B cell (primary cell): ENCODE results near the gene STARD3. TPM values are rescaled to one million over a fixed set of nuclear protein-coding genes. Genes with fewer than 3 reads are reported as not detected.
A peak's percentile ranks its signal among the peaks of the same experiment; 100 is the strongest.

Experiments used
- ATAC-seq: fragments of 200-7000 bp; cut with Tn5 transposase; one replicate; pipeline ENCODE4 v1.10.0; 2021; ENCODE audit warnings: low read depth, mild to moderate bottlenecking, moderate number of reproducible peaks, moderate library complexity
- CTCF ChIA-PET: fragments of 350-600 bp; sonication (Branson Sonifier 250); formaldehyde crosslinking; loops from one replicate; lab custom pipeline; 2021; ENCODE audit warnings: antibody characterized with exemption, inconsistent platforms; lab: Charles Lee
- POLR2A ChIA-PET: fragments of 350-600 bp; sonication (Branson Sonifier 250); formaldehyde crosslinking; loops from one replicate; lab custom pipeline; 2021; ENCODE audit warnings: antibody characterized with exemption; lab: Charles Lee
- DNase-seq: peaks from one replicate; pipeline ENCODE4 v3.0.0; 2013
- H2AFZ ChIP-seq: 2 replicates; pipeline ENCODE4 v1.6.1; 2012; ENCODE audit warnings: mild to moderate bottlenecking, low read depth, low read length; ENCODE audit not compliant: insufficient read depth, poor library complexity, severe bottlenecking
- H3K27ac ChIP-seq, 2 donors: 1 replicate in 1 of 2; 2 replicates in 1 of 2; pipeline ENCODE4 v1.5.1; 2012 to 2013; ENCODE audit warnings: low read length in 2 of 2, mild to moderate bottlenecking in 2 of 2, moderate library complexity in 1 of 2
- H3K27me3 ChIP-seq, 4 experiments: fragments of 200-600 bp in 1 of 4; sonication (generic) in 1 of 4; replicated peaks in 1 of 4; 1 replicate in 2 of 4; 2 replicates in 2 of 4; pipeline versions ENCODE4 v1.6.1 to v1.7.0; 2013 to 2016; ENCODE audit warnings: low read length in 3 of 4, mild to moderate bottlenecking in 2 of 4, mixed read lengths in 1 of 4, moderate library complexity in 1 of 4; ENCODE audit not compliant: insufficient read depth in 4 of 4, control insufficient read depth in 3 of 4; ENCODE audit errors: control extremely low read depth in 1 of 4
- H3K36me3 ChIP-seq, 2 experiments: replicated peaks in 1 of 2; 1 replicate in 1 of 2; 2 replicates in 1 of 2; pipeline versions ENCODE4 v1.6.1 to v1.7.1; 2013; ENCODE audit warnings: low read length in 1 of 2; ENCODE audit not compliant: insufficient read depth in 2 of 2, control insufficient read depth in 1 of 2; ENCODE audit errors: control extremely low read depth in 1 of 2, extremely low read depth in 1 of 2
- H3K4me1 ChIP-seq, 2 donors: fragments of 200-600 bp in 1 of 2; sonication (generic) in 1 of 2; 1 replicate in 1 of 2; 2 replicates in 1 of 2; pipeline versions ENCODE4 v1.5.1 to v1.6.1; 2013 to 2017; ENCODE audit warnings: low read length in 2 of 2; ENCODE audit not compliant: control insufficient read depth in 2 of 2, insufficient read depth in 2 of 2
- H3K4me2 ChIP-seq: replicated peaks from 2 replicates; pipeline ENCODE3; 2012; ENCODE audit warnings: mild to moderate bottlenecking, low read depth, low read length; ENCODE audit not compliant: poor library complexity, severe bottlenecking
- H3K4me3 ChIP-seq, 5 experiments: fragments of 200-600 bp in 1 of 5; sonication (generic) in 1 of 5; 1 replicate in 3 of 5; 2 replicates in 2 of 5; pipeline versions ENCODE4 v1.5.1 to v1.7.0; 2011 to 2016; ENCODE audit warnings: low read length in 4 of 5, mild to moderate bottlenecking in 4 of 5, low read depth in 2 of 5, control low read depth in 1 of 5, moderate library complexity in 1 of 5; ENCODE audit not compliant: insufficient read depth in 1 of 5; ENCODE audit errors: control extremely low read depth in 1 of 5, extremely low read depth in 1 of 5
- H3K79me2 ChIP-seq: fragments of 200-600 bp; sonication (generic); one replicate; pipeline ENCODE4 v1.6.0; 2016; ENCODE audit warnings: low read length; ENCODE audit not compliant: control insufficient read depth, insufficient read depth
- H3K9ac ChIP-seq: fragments of 200-600 bp; sonication (generic); 2 replicates; pipeline ENCODE4 v1.6.1; 2017; ENCODE audit warnings: mild to moderate bottlenecking, low read length, moderate library complexity
- H3K9me3 ChIP-seq, 3 donors: one replicate each; pipeline versions ENCODE4 v1.6.1 to v1.7.1; 2013; ENCODE audit warnings: low read length in 2 of 3; ENCODE audit not compliant: control insufficient read depth in 2 of 3, insufficient read depth in 1 of 3; ENCODE audit errors: control extremely low read depth in 1 of 3
- H4K20me1 ChIP-seq: 2 replicates; pipeline ENCODE4 v1.6.0; 2012; ENCODE audit warnings: mild to moderate bottlenecking, low read length; ENCODE audit not compliant: insufficient read depth, control insufficient read depth, poor library complexity, severe bottlenecking
- H3K27ac Mint-ChIP-seq: one replicate; pipeline ENCODE4 v1.8.0; 2021; ENCODE audit warnings: mixed read lengths
- H3K27me3 Mint-ChIP-seq: one replicate; pipeline ENCODE4 v1.8.0; 2021; ENCODE audit warnings: mixed read lengths
- H3K4me1 Mint-ChIP-seq: one replicate; pipeline ENCODE4 v1.8.0; 2021; ENCODE audit warnings: mixed read lengths
- H3K4me3 Mint-ChIP-seq: one replicate; pipeline ENCODE4 v1.8.0; 2021; ENCODE audit warnings: mixed read lengths
- H3K9me3 Mint-ChIP-seq: one replicate; pipeline ENCODE4 v1.8.0; 2022; ENCODE audit warnings: mixed read lengths; ENCODE audit not compliant: insufficient read depth
- CTCF ChIP-seq: fragments of 200-600 bp; IDR thresholded peaks from one replicate; pipeline ENCODE4 v1.8.0; 2022; ENCODE audit warnings: antibody characterized with exemption, mild to moderate bottlenecking
- EZH2 ChIP-seq: IDR thresholded peaks from 2 replicates; pipeline ENCODE4 v1.6.1; 2012; ENCODE audit warnings: borderline replicate concordance, low read depth, mild to moderate bottlenecking, moderate library complexity, low read length; ENCODE audit not compliant: insufficient read depth, poor library complexity, severe bottlenecking
- WGBS: methylation state at CpG from one replicate; pipeline ENCODE4 v1.1.5; 2013; ENCODE audit warnings: missing lambda C conversion rate; ENCODE audit not compliant: insufficient coverage; 5-methylcytosine and 5-hydroxymethylcytosine counted together
- intact Hi-C: fragments of 100-400 bp; cut with micrococcal nuclease; formaldehyde crosslinking; loops from one replicate; pipeline ENCODE4 v1.10.0; 2022
- polyA plus RNA-seq: library from polyadenylated mRNA; depleted of rRNA; stranded (reverse); fragments of >200 nt; gene quantifications from 2 replicates; pipeline ENCODE4 v1.2.3, GENCODE V29; 2012
- total RNA-seq, 2 donors: library from RNA; stranded (reverse); fragments of 120-200 nt in 1 of 2; gene quantifications; 1 replicate in 1 of 2; 2 replicates in 1 of 2; pipeline versions ENCODE4 v1.2.3 to v1.2.4, GENCODE V29; 2013 to 2022

The STARD3 gene
- total and polyA plus RNA-seq, 2 donors (not counting 1 experiment from before 2014, with no cell fraction given), result 93.1 to 231 TPM

- Histone ChIP-seq H2AFZ (no peak overlapping the region), H4K20me1 (no peaks in the 10 kb centered on the region), H3K79me2 (peaks cover 4% of the 10 kb centered on the region), H3K27ac (no peak overlapping the region), H3K4me3 (no peak overlapping the region), H3K9ac (no peak overlapping the region), H3K4me2 (peak overlapping the region; percentile 97), H3K9me3 (no peaks in the 10 kb centered on the region), H3K4me1 (peaks cover 25 to 46% of the 10 kb centered on the region in 2 donors), H3K27me3 (peaks cover 0 to 12% (median 0%) of the 10 kb centered on the region in 4 experiments), H3K36me3 (no peaks in the 10 kb centered on the region)
- peaks cover 8% of the 10 kb centered on the region for H3K27me3 Mint-ChIP-seq
- POLR2A ChIA-PET, result interaction anchor here (0.6 to 1.8 kb wide), 3 partner anchors 12 to 68 kb away, joined by 3 read pairs; no protein-coding TSS in a partner anchor
- ATAC-seq (no peak), DNase-seq (no peak)
- CTCF ChIA-PET, result interaction anchor here (0.6 to 13.0 kb wide), 12 partner anchors 9 to 361 kb away, joined by 3 to 262 read pairs (median 34); partner anchors contain the start of genes MIEN1, PNMT, PSMD3 and STARD3
- no peak for TF ChIP-seq CTCF
- TF ChIP-seq EZH2, result no peak
- 63% methylated on average over 8 of the region's 13 CpGs for WGBS
- peak overlapping the region; percentile 88 for H3K4me3 Mint-ChIP-seq
- H3K9me3 Mint-ChIP-seq, result no peaks in the 10 kb centered on the region
- no peak overlapping the region for H3K27ac Mint-ChIP-seq
- peaks cover 29% of the 10 kb centered on the region for H3K4me1 Mint-ChIP-seq
- intact Hi-C loops, result no loop called here
These were observed 17.8 kb upstream of the STARD3 start for GRCh38 chr17:39618956-39619785.

DNA sequence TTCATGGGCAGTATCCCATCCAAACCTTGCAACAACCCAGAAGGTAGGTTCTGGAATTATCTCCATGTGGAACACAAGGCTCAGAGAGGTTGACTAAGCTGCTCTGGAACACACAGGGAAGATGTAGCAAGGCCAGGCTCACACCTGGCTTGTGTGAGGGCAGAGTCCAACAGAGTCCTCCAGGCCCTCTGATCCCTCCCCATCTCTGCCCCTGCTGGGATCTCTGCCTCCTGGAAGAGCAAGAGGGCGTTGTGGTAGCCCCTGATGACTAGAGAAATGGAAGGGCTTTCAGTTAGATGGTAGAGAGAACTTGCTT lies 17.2 kb upstream of the STARD3 start:
- CTCF ChIA-PET, result interaction anchor here (1.1 to 13.0 kb wide), 11 partner anchors 9 to 360 kb away, joined by 3 to 262 read pairs (median 51); partner anchors contain the start of genes MIEN1, PNMT, PSMD3 and STARD3
- no CpG with 5 or more reads among the region's 1 CpG for WGBS
- H3K4me3 Mint-ChIP-seq, result peak overlapping the region; percentile 88
- Histone ChIP-seq H4K20me1 (no peaks in the 10 kb centered on the region), H3K9me3 (no peaks in the 10 kb centered on the region), H2AFZ (no peak overlapping the region), H3K79me2 (peaks cover 7% of the 10 kb centered on the region), H3K27ac (no peak overlapping the region), H3K27me3 (peaks cover 0 to 10% (median 1%) of the 10 kb centered on the region in 4 experiments), H3K9ac (no peak overlapping the region), H3K4me2 (no peak overlapping the region), H3K4me3 (no peak overlapping the region), H3K36me3 (no peaks in the 10 kb centered on the region), H3K4me1 (peaks cover 25 to 46% of the 10 kb centered on the region in 2 donors)
- H3K4me1 Mint-ChIP-seq, result peaks cover 27% of the 10 kb centered on the region
- peaks cover 4% of the 10 kb centered on the region for H3K27me3 Mint-ChIP-seq
- DNase-seq, result no peak
- POLR2A ChIA-PET, result interaction anchor here (0.6 to 1.8 kb wide), 2 partner anchors 12 to 69 kb away, joined by 3 read pairs; no protein-coding TSS in a partner anchor
- no peak for TF ChIP-seq EZH2
- no peak for TF ChIP-seq CTCF
- intact Hi-C loops, result loop anchor here (5.0 kb wide), 1 partner anchor 113 kb away; the partner anchor contains the start of gene MIEN1
- no peaks in the 10 kb centered on the region for H3K9me3 Mint-ChIP-seq
- ATAC-seq, result no peak
- peak overlapping the region; percentile 32 for H3K27ac Mint-ChIP-seq
